OCI-M1 (cell line): ENCODE measurements around the gene DTNBP1.
A peak's percentile ranks its signal among the peaks of the same experiment; 100 is the strongest.

Experiments
- DNase-seq: peaks from one replicate; lab custom pipeline; 2025; lab: John Stamatoyannopoulos, UW

DTNBP1 gene

GRCh38 chr6:15592610-15593009, 70.2 kb downstream of the DTNBP1 start:
- DNase-seq = no peak

DNA sequence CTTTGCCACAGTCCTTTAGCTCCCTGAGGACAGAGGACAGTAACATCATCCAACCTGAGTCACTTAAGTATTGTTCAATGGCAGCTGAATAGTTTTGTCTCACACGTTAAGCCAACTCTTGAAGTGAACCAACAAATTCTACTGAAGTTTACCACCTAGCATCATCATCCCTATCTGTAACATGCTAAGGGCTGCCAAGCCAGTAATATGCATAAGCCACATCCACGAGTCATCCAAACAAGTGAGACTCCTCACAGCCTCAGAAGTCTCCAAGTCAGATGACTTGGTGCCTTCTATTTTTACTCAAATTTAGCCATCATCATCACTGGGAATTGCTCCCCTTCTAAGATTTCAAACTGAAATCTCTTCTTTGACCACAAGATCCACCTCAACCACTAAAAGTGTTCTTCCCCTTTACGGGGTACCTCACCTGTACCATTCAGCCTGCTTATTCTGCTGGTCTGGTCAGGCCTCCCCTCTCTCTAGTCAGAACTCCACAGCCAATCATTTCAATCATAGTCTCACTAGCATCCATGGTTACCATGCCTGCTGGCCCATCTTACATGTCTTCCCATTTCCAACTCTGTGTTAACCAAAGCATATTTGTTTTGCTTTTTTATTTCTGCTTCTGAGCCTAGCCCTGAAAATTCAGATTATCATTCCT, 73.7 kb downstream of the DTNBP1 start:
- DNase-seq = peak; percentile 17

- DNase-seq = no peak
These were observed 76.3 kb downstream of the DTNBP1 start for GRCh38 chr6:15586503-15586902.

DNA sequence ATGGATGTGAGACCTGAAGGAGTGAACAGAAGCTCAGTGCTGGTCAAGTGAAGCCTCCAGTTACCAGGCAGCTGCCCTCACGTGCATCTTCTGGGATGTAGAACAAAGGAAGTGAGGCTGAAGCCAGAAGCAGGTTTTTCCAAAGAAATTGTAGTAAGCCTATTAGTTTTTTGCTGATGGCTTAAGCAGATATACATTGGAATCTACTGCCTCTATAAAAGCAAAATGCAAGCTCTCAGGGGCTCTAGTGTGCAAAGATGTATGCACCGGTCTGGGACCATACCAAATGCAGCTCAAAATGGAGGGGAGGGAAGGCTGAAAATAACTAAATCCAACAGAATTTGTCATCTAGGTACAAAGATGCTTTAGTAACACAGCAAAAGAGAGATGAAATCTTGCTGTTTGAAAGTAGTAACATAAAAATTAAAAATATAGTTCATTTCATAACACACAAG, 77.0 kb downstream of the DTNBP1 start:
- DNase-seq = no peak

- DNase-seq = no peak
These were observed 80.3 kb downstream of the DTNBP1 start for GRCh38 chr6:15582499-15582898.

- DNase-seq = no peak
These were observed 81.1 kb downstream of the DTNBP1 start for GRCh38 chr6:15581751-15582150.

GRCh38 chr6:15580326-15580725, 82.5 kb downstream of the DTNBP1 start:
- no peak for DNase-seq

DNA sequence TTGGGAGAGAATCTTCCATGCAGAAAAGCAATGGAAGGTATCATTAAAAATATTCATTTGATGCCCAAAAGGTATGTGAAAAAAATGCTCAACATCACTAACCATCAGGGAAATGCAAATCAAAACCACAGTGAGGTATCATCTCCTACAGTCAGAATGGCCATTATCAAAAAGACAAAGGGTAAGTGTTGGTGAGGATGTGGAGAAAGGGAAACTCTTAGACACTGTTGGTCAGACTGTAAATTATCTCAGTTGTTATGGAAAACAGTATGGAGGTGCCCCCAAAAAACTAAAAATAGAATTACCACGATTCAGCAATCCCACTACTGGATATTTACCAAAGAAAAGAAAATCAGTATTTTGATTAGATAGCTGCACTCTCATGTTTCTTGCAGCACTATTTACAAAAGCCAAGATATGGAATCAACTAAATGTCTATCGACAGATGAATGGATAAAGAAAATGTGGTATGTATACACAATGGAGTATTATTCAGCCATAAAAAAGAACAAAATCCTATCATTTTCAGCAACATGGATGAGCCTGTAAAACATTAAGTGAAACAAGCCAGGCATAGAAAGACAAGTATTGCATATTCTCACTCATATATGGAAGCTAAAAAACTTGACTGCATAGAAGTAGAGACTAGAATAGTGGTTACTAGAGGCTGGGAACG, 84.0 kb downstream of the DTNBP1 start:
- no peak for DNase-seq

- DNase-seq = no peak
These were observed 85.2 kb downstream of the DTNBP1 start for GRCh38 chr6:15577550-15578171.

DNA sequence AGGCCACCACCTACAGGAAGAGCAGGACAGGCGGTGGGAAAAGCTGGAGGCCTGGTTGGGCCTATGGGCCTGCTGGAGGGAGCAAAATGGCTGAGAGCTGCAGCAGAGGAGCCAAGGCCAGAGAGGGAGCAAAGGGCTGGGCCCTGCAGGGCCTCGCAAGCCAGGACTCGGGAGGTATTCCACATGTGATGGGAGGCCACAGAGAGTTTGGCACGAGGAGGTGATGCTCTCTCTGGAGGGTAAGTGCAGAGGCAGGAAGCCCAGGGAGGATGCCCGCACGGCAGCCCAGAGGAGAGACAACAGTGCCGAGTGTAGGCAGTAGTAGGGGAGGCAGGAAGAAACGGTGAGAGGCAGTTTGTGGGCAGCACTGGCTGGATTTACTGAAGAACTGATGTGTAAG, 85.7 kb downstream of the DTNBP1 start:
- DNase-seq = no peak

DNA sequence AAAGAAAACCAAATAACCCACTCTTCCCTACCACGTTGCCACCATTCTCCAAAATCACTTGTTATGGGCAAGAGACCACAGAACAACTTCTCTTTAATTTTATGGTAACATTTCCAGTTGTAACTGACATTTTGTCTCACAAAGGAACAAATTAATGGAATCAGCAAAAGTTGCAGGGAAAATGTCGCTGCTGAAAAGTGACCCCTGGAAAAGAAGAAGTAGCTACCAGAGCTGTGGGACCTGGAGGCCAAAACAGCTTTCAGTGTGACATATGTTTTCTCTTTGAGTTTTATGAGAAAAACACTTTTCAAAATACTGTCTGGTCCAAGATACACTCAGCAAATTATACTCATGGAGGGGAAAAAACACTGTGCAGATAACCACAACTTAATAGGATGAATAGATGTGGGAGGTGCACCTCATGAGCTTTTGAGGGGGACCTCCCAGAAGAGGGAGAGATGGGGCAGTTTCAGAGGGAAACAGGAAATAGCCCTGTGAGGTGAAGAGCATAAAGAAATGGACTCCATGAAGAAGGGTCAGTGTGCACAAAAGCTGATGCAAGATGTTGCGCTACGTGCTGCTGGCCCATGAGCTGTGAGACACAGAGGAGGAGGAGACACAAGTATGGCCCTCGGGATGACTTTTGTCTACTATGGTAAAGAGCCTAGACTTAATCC, 87.3 kb downstream of the DTNBP1 start:
- DNase-seq = peak; percentile 32

- no peak for DNase-seq
These were observed 88.3 kb downstream of the DTNBP1 start for GRCh38 chr6:15574486-15574885.

DNA sequence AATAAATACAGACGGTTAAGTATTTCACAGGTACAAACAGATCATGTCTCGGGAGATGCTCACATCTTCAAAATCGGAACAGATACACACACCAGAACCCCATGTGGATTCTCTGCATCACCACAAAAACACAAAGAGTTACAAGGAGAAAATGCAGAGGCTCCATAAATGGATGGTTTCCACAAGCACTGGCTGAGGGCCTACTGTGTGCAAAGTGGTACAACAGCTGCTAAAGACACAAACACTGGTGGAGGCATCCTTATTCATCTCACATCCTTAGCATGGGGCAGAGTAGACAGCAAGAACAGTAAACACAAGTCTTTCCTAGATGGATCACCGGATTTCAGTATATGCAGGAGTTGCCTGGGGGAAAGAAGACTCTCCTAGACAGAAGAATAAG, 88.8 kb downstream of the DTNBP1 start:
- DNase-seq = no peak

DNA sequence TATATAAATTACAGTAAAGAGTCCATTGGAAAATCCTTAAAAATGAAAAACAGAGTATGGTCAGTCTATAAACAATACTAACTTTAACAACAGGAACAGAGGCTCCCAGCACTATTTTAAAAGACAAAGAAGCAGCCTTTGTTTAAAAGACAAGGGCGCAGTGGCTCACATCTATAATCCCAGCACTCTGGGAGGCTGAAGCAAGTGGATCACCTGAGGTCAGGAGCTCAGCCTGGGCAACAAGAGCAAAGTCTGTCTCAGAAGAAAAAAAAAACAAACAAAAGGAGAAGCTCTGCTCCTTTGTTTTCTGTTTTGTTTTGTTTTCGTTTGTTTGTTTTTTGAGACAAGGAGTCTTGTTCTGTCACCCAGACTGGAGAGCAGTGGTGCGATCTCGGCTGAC, 89.4 kb downstream of the DTNBP1 start:
- no peak for DNase-seq

DNA sequence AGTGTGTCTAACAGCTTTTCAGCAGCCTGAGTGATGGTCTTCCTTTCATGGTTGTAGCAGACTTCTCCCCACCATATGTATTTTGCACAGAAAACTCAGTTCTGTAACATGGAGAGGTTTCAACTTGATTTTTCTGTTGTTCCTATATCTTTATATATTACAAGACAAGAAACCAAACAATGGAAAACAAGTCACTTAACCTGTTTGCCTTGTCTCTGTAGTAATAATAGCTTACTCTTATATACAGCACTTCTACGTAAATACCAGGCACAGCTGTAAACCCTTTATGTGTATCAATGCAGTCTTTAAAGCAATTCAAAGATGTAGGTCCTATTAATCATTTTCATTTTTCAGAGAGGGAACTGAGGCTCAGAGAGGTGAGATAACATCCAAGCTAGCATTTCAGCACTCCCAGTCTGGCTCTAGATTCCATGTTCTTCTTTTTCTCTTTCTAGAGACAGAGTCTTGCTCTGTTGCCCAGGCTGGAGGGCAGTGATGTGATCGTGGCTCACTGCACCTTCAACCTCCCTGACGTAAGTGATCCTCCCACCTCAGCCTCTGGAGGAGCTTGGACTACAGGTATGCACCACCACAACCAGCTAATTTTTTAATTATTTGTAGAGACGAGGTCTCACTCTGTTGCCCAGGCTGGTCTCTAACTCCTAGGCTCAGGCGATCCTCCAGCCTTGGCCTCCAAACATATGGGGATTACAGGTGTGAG, 90.4 kb downstream of the DTNBP1 start:
- DNase-seq = no peak

DNA sequence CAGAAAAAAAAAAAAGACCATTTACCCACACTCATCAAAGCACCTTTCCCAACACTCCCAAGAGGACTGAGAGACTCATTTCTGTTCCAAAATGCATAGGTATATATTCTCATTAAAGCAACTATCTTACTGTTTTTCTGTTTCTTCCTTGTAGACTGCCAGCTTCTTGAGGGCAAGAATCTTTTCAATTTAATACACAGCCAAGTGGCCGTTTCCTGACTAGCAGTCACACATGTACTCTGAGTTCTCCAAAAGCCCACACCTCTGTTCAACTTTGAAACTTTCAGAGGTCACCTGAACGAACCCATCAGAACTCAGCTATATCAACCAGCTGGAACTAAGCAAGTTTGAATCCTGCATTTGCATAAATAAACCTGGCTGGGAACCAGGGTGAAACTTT, 92.7 kb downstream of the DTNBP1 start:
- peak; percentile 47 for DNase-seq

GRCh38 chr6:15569035-15569995, 93.5 kb downstream of the DTNBP1 start:
- DNase-seq = peak; percentile 96

- no peak for DNase-seq
These were observed 99.9 kb downstream of the DTNBP1 start for GRCh38 chr6:15562977-15563376.

DNA sequence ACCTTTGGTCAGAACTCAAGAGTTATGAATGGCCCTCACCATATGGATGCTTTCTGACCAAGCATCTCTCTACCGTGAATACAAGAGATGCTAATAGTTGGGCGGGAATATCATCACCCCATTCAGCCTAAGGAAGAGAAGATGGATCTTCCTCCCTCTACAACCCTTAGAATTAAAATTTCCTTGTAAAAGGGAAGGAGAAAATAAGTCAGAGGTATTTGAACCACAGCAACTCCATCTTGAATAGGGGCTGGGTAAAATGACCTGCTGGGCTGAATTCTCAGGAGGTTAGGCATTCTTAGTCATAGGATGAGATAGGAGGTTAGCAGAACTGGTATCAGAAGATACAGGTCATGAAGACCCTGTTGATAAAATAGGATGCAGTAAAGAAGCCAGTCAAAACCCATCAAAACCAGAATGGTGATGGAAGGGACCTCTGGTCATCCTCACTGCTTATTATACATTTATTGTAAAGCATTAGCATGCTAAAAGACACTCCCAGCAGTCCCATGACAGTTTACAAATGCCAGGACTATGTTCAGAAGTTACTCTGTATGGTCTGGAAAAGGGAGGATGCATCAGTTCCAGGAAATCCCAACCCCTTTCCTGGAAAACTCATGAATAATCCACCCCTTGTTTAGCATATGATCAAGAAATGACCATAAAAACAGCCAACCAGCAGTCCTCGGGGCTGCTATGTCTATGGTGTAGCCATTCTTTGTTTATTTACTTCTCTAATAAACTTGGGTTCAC, 101.2 kb downstream of the DTNBP1 start:
- DNase-seq = peak; percentile 25

DNA sequence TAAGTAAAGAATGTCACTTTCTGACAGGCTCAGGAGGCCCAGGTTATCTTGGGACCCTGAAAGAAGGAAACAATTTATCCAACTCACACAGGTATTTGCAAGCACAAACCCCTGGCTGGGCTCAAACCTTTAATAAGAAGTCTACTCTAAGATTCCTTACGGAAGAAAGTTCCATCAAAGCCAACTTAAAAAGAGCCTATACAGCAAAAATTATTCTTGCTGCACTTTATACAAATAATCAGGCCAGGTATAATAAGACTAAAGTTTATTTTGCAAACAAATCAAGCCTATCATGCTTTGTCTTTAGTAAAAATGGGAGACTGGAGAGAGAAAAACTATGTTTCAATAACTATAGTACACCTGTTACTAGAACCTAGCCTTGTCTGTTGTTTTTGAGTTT, 102.1 kb downstream of the DTNBP1 start:
- no peak for DNase-seq
